Measurements from ENCODE around the gene PCID2. TPM values are rescaled to one million over a fixed set of nuclear protein-coding genes. Genes with fewer than 3 reads are reported as not detected.

Gene PCID2
- total and polyA plus RNA-seq, 2 of the 13 experiments (the other 11 are each of a cell fraction or from before 2014, with no cell fraction given) = 65.0 to 111 TPM

- TF ChIP-seq AGO1 (IDR thresholded peaks at IDR 0.05; ENCODE audit: low read depth, low read length, poor library complexity, severe bottlenecking) (no peak), HNRNPH1 (optimal IDR thresholded peaks at IDR 0.05; ENCODE audit: low read depth, low read length) (no peak), RFX1 (IDR thresholded peaks at IDR 0.05) (no peak), TSC22D2 (CRISPR knock-in tag; IDR thresholded peaks at IDR 0.05; ENCODE audit: borderline replicate concordance) (no peak), ZNF205 (CRISPR knock-in tag; IDR thresholded peaks at IDR 0.05) (0 out of 2 replicates have a peak, but pooled peaks have one; percentile 5), GABPA (IDR thresholded peaks at IDR 0.05; ENCODE audit: low read depth, low read length) (no peak), GABPA (CRISPR knock-in tag; IDR thresholded peaks at IDR 0.05; ENCODE audit: low read depth) (no peak), ZNF232 (CRISPR knock-in tag; IDR thresholded peaks at IDR 0.05; ENCODE audit: borderline replicate concordance) (no peak; the same call in 1 of the 2 replicates), ZBTB1 (CRISPR knock-in tag; IDR thresholded peaks at IDR 0.05; ENCODE audit: borderline replicate concordance) (no peak), CHCHD3 (CRISPR knock-in tag; IDR thresholded peaks at IDR 0.05) (no peak), ZNF547 (CRISPR knock-in tag; IDR thresholded peaks at IDR 0.05) (no peak), ASH2L (IDR thresholded peaks at IDR 0.05; ENCODE audit: insufficient read length, low read depth, low read length) (peak; percentile 84), POLR2AphosphoS2 (IDR thresholded peaks at IDR 0.05; ENCODE audit: low read depth, low read length) (no peak), ZNF274 (CRISPR knock-in tag; IDR thresholded peaks at IDR 0.05) (no peak), ZNF792 (CRISPR knock-in tag; IDR thresholded peaks at IDR 0.05) (peak; percentile 60; the same call in 1 of the 2 replicates), RBAK (CRISPR knock-in tag; IDR thresholded peaks at IDR 0.05) (no peak), HES4 (CRISPR knock-in tag; IDR thresholded peaks at IDR 0.05; ENCODE audit: borderline replicate concordance) (no peak), ZFP36L2 (CRISPR knock-in tag; IDR thresholded peaks at IDR 0.05) (no peak), ZNF784 (CRISPR knock-in tag; IDR thresholded peaks at IDR 0.05; ENCODE audit: borderline replicate concordance) (0 out of 2 replicates have a peak, but pooled peaks have one; percentile 29), MTF2 (CRISPR knock-in tag; IDR thresholded peaks at IDR 0.05; ENCODE audit: borderline replicate concordance) (no peak), IKZF1 (IDR thresholded peaks at IDR 0.05) (no peak)
- TF ChIP-seq, protein P1, sequence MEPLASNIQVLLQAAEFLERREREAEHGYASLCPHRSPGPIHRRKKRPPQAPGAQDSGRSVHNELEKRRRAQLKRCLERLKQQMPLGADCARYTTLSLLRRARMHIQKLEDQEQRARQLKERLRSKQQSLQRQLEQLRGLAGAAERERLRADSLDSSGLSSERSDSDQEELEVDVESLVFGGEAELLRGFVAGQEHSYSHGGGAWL (CRISPR knock-in tag; IDR thresholded peaks at IDR 0.05) = no peak
- TF ChIP-seq, protein P2, sequence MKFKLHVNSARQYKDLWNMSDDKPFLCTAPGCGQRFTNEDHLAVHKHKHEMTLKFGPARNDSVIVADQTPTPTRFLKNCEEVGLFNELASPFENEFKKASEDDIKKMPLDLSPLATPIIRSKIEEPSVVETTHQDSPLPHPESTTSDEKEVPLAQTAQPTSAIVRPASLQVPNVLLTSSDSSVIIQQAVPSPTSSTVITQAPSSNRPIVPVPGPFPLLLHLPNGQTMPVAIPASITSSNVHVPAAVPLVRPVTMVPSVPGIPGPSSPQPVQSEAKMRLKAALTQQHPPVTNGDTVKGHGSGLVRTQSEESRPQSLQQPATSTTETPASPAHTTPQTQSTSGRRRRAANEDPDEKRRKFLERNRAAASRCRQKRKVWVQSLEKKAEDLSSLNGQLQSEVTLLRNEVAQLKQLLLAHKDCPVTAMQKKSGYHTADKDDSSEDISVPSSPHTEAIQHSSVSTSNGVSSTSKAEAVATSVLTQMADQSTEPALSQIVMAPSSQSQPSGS (CRISPR knock-in tag; IDR thresholded peaks at IDR 0.05) = no peak
- TF ChIP-seq, protein P3, sequence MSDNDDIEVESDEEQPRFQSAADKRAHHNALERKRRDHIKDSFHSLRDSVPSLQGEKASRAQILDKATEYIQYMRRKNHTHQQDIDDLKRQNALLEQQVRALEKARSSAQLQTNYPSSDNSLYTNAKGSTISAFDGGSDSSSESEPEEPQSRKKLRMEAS (IDR thresholded peaks at IDR 0.05) = peak; percentile 84
- TF ChIP-seq, protein P4, sequence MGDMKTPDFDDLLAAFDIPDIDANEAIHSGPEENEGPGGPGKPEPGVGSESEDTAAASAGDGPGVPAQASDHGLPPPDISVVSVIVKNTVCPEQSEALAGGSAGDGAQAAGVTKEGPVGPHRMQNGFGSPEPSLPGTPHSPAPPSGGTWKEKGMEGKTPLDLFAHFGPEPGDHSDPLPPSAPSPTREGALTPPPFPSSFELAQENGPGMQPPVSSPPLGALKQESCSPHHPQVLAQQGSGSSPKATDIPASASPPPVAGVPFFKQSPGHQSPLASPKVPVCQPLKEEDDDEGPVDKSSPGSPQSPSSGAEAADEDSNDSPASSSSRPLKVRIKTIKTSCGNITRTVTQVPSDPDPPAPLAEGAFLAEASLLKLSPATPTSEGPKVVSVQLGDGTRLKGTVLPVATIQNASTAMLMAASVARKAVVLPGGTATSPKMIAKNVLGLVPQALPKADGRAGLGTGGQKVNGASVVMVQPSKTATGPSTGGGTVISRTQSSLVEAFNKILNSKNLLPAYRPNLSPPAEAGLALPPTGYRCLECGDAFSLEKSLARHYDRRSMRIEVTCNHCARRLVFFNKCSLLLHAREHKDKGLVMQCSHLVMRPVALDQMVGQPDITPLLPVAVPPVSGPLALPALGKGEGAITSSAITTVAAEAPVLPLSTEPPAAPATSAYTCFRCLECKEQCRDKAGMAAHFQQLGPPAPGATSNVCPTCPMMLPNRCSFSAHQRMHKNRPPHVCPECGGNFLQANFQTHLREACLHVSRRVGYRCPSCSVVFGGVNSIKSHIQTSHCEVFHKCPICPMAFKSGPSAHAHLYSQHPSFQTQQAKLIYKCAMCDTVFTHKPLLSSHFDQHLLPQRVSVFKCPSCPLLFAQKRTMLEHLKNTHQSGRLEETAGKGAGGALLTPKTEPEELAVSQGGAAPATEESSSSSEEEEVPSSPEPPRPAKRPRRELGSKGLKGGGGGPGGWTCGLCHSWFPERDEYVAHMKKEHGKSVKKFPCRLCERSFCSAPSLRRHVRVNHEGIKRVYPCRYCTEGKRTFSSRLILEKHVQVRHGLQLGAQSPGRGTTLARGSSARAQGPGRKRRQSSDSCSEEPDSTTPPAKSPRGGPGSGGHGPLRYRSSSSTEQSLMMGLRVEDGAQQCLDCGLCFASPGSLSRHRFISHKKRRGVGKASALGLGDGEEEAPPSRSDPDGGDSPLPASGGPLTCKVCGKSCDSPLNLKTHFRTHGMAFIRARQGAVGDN (CRISPR knock-in tag; IDR thresholded peaks at IDR 0.05) = peak; percentile 34; the same call in 1 of the 2 replicates
Measured at GRCh38 chr13:113183450-113184129, 24.9 kb downstream of the PCID2 start (continued).

Data from HepG2 (cell line).